ENCODE data around the gene KLHDC7A. TPM values are rescaled to one million over a fixed set of nuclear protein-coding genes. Genes with fewer than 3 reads are reported as not detected.

Gene KLHDC7A
- polyA plus RNA-seq, 1 donor from 2014 or later: 0.04 TPM

GRCh38 chr1:18526436-18527275 is 45.9 kb downstream of the KLHDC7A start:
- no peaks in the 10 kb centered on the region for H3K36me3 ChIP-seq (ENCODE audit: insufficient read depth, low read length)
- H3K9me2 ChIP-seq (ENCODE audit: insufficient read depth, low read length): no peaks in the 10 kb centered on the region
- no peaks in the 10 kb centered on the region for H3K9me3 ChIP-seq (ENCODE audit: low read length)
- H2AFZ ChIP-seq (ENCODE audit: low read depth, low read length): no peak overlapping the region
- no peak for TF ChIP-seq CTCF (IDR thresholded peaks at IDR 0.05; ENCODE audit: poor library complexity, severe bottlenecking)
- TF ChIP-seq RAD21 (conservative IDR thresholded peaks at IDR 0.05): no peak
- no peak for TF ChIP-seq EP300 (conservative IDR thresholded peaks at IDR 0.05; ENCODE audit: poor library complexity, severe bottlenecking)
- TF ChIP-seq EZH2 (IDR thresholded peaks at IDR 0.05; ENCODE audit: borderline replicate concordance, insufficient read depth, low read length, poor library complexity, severe bottlenecking): no peak
- H3K79me2 ChIP-seq (replicated peaks; ENCODE audit: insufficient read depth, low read length): no peaks in the 10 kb centered on the region
- no peaks in the 10 kb centered on the region for H3K27me3 ChIP-seq (ENCODE audit: insufficient read depth, low read depth, low read length)
- no peaks in the 10 kb centered on the region for H4K20me1 ChIP-seq (ENCODE audit: insufficient read depth)
- no peak overlapping the region for H3K4me3 ChIP-seq (ENCODE audit: low read length)
- H3K27ac ChIP-seq (ENCODE audit: low read length): no peak overlapping the region
- no peak overlapping the region for H3K4me2 ChIP-seq (ENCODE audit: low read length)
- H3K9ac ChIP-seq (ENCODE audit: low read length): no peak overlapping the region
- H3F3A ChIP-seq (ENCODE audit: insufficient read depth, low read length, poor library complexity, severe bottlenecking): no peaks in the 10 kb centered on the region

- no peaks in the 10 kb centered on the region for H3K36me3 ChIP-seq (ENCODE audit: insufficient read depth, low read length)
- TF ChIP-seq RAD21 (conservative IDR thresholded peaks at IDR 0.05) (no peak), EZH2 (IDR thresholded peaks at IDR 0.05; ENCODE audit: borderline replicate concordance, insufficient read depth, low read length, poor library complexity, severe bottlenecking) (no peak), POLR2AphosphoS5 (IDR thresholded peaks at IDR 0.05) (no peak), REST (IDR thresholded peaks at IDR 0.05; ENCODE audit: borderline replicate concordance) (no peak), CTCF (IDR thresholded peaks at IDR 0.05; ENCODE audit: poor library complexity, severe bottlenecking) (no peak), EP300 (conservative IDR thresholded peaks at IDR 0.05; ENCODE audit: poor library complexity, severe bottlenecking) (no peak), TAF1 (IDR thresholded peaks at IDR 0.05; ENCODE audit: low read depth) (no peak), MXI1 (conservative IDR thresholded peaks at IDR 0.05; ENCODE audit: poor library complexity, severe bottlenecking) (no peak), SMC3 (conservative IDR thresholded peaks at IDR 0.05; ENCODE audit: poor library complexity) (no peak)
- H3K9me2 ChIP-seq (ENCODE audit: insufficient read depth, low read length): no peaks in the 10 kb centered on the region
- H3K27me3 ChIP-seq (ENCODE audit: insufficient read depth, low read depth, low read length): no peaks in the 10 kb centered on the region
- no peaks in the 10 kb centered on the region for H3K79me2 ChIP-seq (replicated peaks; ENCODE audit: insufficient read depth, low read length)
- H3K4me2 ChIP-seq (ENCODE audit: low read length): no peak overlapping the region
- no peaks in the 10 kb centered on the region for H4K20me1 ChIP-seq (ENCODE audit: insufficient read depth)
- no peak overlapping the region for H3K27ac ChIP-seq (ENCODE audit: low read length)
- H3K4me3 ChIP-seq (ENCODE audit: low read length): no peak overlapping the region
- H3K9me3 ChIP-seq (ENCODE audit: low read length): no peaks in the 10 kb centered on the region
- H3F3A ChIP-seq (ENCODE audit: insufficient read depth, low read length, poor library complexity, severe bottlenecking): no peaks in the 10 kb centered on the region
- no peak overlapping the region for H2AFZ ChIP-seq (ENCODE audit: low read depth, low read length)
- no peak overlapping the region for H3K9ac ChIP-seq (ENCODE audit: low read length)
These were observed 46.8 kb downstream of the KLHDC7A start for GRCh38 chr1:18527514-18527913.
